ENCODE results near the gene RBP2.

Gene RBP2

DNA sequence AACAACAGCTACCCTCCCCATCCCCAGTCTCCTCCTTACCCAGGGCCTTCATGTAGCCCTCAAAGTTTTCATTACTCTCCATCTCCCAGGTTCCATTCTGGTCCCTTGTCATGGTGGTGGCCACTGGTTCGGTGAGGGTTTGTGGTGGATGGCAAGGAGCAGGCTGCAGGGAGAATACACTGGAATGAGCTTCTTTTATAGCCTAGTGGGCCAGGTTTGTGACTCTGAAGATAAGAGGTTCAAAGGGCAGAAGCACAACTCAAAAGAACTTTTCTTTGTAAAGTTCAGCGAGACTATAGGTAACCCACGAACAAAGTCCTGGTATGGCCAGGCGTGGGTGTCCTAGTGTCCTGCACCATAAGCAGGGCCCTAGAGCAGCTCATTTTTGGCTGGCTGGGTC lies at the start of gene RBP2:
TSS of gene RBP2 (minus strand) at position 169 of the 400 bp plus-strand sequence. CDS start at position 112, 57 bp downstream.
- TF ChIP-seq, protein P1, sequence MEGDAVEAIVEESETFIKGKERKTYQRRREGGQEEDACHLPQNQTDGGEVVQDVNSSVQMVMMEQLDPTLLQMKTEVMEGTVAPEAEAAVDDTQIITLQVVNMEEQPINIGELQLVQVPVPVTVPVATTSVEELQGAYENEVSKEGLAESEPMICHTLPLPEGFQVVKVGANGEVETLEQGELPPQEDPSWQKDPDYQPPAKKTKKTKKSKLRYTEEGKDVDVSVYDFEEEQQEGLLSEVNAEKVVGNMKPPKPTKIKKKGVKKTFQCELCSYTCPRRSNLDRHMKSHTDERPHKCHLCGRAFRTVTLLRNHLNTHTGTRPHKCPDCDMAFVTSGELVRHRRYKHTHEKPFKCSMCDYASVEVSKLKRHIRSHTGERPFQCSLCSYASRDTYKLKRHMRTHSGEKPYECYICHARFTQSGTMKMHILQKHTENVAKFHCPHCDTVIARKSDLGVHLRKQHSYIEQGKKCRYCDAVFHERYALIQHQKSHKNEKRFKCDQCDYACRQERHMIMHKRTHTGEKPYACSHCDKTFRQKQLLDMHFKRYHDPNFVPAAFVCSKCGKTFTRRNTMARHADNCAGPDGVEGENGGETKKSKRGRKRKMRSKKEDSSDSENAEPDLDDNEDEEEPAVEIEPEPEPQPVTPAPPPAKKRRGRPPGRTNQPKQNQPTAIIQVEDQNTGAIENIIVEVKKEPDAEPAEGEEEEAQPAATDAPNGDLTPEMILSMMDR (IDR thresholded peaks at IDR 0.05), result no peak
- no peak for DNase-seq
- peaks cover 4% of the 10 kb centered on the region for H3K9me3 Mint-ChIP-seq
- H3K27ac Mint-ChIP-seq, result peak within 1 kb of the TSS; percentile 12
- H3K4me3 Mint-ChIP-seq, result no peak within 1 kb of the TSS
- H3K4me1 Mint-ChIP-seq, result peaks cover 25% of the 10 kb centered on the region
- peaks cover 30% of the 10 kb centered on the region for H3K36me3 Mint-ChIP-seq (ENCODE audit: low read depth)
- H3K27me3 Mint-ChIP-seq (ENCODE audit: low read depth, poor library complexity), result no peaks in the 10 kb centered on the region

DNA sequence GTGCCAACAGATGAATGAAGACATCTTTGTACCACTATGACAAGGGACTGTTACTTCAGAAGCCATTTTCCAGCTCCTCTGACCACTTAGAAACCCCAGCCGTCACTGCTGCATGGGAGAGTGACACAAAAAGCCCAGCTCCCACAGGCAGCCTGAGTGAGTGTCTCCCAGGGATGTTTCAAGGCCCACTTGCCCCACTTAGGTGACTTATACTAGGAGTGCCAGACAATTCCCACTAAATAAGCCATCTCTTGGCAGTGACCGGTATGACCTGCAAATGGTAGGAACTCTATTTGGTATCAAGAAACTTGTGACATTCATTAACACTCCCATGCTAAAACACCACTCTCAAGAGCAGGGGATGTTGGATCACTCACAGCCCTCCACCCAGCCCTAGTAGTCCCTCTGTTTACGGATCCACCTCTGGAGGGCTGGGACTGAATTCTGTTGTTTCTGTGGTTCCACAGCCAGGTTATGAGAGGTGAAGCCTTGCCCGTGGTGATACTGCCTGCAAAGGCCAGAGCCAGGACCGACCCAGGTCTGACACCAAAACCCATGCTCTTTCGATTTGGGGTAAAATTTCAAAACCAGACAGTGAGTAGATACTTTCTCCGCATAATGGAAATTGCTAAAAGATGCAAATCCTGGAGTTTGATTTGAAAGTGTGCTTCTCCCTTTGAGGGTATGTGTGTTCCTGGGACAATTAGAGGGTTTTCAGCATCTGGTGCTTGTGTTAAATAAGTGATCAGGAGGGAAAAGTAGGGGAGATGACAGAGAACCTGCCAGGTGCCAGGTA lies 48.7 kb upstream of the RBP2 start:
- Mint-ChIP-seq H3K9me3 (no peaks in the 10 kb centered on the region), H3K27me3 (ENCODE audit: low read depth, poor library complexity) (peaks cover 4% of the 10 kb centered on the region), H3K27ac (no peak overlapping the region), H3K36me3 (ENCODE audit: low read depth) (peaks cover 66% of the 10 kb centered on the region), H3K4me1 (peaks cover 47% of the 10 kb centered on the region), H3K4me3 (no peak overlapping the region)
- no peak for DNase-seq
- TF ChIP-seq, protein P1 (IDR thresholded peaks at IDR 0.05), result no peak

DNA sequence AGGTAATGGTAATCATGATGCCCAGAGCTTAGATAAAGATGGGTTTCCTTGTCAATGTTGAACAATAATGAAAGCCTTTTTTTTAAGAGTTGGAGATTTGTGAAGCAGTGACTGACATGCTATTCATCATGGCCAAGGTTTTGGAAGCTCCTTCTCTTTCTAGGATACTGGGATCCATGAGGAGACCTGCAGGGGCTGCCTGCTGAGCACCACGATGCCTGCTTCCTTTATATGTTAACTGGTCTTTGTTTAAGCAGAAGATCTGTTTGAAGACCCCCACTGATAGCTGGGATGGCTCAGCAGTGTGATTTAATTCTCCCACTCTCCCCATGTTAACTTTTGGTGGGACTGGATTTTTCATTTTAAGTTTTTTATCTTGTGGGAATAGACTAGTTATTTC lies 47.4 kb upstream of the RBP2 start:
- no peaks in the 10 kb centered on the region for H3K9me3 Mint-ChIP-seq
- H3K36me3 Mint-ChIP-seq (ENCODE audit: low read depth), result peaks cover 61% of the 10 kb centered on the region
- peaks cover 43% of the 10 kb centered on the region for H3K4me1 Mint-ChIP-seq
- no peak overlapping the region for H3K27ac Mint-ChIP-seq
- no peak overlapping the region for H3K4me3 Mint-ChIP-seq
- TF ChIP-seq, protein P1 (IDR thresholded peaks at IDR 0.05), result no peak
- peaks cover 4% of the 10 kb centered on the region for H3K27me3 Mint-ChIP-seq (ENCODE audit: low read depth, poor library complexity)
- DNase-seq, result no peak

DNA sequence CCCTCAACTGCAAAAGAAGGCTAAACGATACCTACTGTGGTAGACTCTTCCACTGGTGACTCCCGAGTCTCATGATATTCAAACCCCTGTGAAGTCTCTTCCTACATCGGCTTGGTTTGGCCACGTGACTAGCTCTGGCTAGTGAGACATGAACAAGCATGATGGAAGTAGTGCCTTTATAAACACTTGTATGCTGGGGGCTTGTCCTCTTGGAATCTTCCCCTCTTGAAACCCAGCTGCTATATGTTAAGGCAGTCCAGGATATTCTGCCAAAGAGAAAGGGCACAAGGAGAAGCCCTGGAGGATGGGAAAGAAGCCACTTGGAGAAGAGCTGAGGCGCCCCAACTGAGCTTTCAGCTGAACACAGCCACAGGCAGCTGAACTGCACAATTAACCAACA lies 46.9 kb upstream of the RBP2 start:
- Mint-ChIP-seq H3K4me3 (no peak overlapping the region), H3K27ac (no peak overlapping the region), H3K4me1 (peaks cover 43% of the 10 kb centered on the region), H3K27me3 (ENCODE audit: low read depth, poor library complexity) (peaks cover 4% of the 10 kb centered on the region), H3K9me3 (no peaks in the 10 kb centered on the region), H3K36me3 (ENCODE audit: low read depth) (peaks cover 62% of the 10 kb centered on the region)
- no peak for DNase-seq
- TF ChIP-seq, protein P1 (IDR thresholded peaks at IDR 0.05), result no peak

DNA sequence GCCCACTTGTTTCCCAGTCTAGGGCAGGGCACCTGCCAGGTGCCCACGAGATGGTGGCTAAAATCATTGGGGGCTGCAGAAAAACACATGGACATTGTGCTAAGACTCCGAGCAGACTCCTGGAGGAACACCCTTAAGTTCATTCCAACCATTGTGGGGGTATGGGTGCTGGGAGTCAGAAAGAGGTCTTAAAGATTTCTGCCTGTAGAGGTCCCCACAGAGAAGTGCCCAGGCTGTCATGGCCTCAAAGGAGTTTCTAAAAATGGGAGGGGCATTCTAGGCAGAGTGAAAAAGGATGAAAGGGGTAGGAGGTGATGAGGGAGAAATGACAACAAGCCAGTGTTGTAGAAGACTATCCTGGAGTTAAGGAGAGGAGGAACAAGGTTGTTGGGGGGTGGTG lies 46.1 kb upstream of the RBP2 start:
- peaks cover 4% of the 10 kb centered on the region for H3K27me3 Mint-ChIP-seq (ENCODE audit: low read depth, poor library complexity)
- peaks cover 64% of the 10 kb centered on the region for H3K36me3 Mint-ChIP-seq (ENCODE audit: low read depth)
- H3K4me3 Mint-ChIP-seq, result no peak overlapping the region
- peaks cover 39% of the 10 kb centered on the region for H3K4me1 Mint-ChIP-seq
- H3K9me3 Mint-ChIP-seq, result no peaks in the 10 kb centered on the region
- DNase-seq, result no peak
- TF ChIP-seq, protein P1 (IDR thresholded peaks at IDR 0.05), result no peak
- H3K27ac Mint-ChIP-seq, result peak overlapping the region; percentile 34

DNA sequence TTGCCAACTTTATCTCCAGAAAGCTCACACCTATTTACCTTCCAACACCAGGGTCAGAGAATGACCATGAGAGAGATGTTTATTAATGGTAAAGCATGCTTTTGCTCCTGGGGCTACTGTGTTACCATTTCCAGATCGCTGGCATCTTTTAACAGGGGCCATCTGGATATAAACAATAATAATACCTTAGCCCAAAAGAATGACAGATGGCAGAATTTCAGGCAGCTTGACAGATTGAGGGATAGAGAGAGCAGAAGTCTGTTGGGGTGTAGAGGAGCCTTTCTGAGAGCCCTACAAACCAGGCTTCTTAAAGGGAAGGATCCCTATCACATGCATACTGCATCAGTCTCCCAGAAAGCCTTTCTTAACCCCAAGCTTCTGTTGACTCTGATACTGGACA lies 45.5 kb upstream of the RBP2 start:
- Mint-ChIP-seq H3K4me1 (peaks cover 33% of the 10 kb centered on the region), H3K36me3 (ENCODE audit: low read depth) (peaks cover 64% of the 10 kb centered on the region), H3K27ac (no peak overlapping the region), H3K4me3 (no peak overlapping the region), H3K9me3 (no peaks in the 10 kb centered on the region), H3K27me3 (ENCODE audit: low read depth, poor library complexity) (peaks cover 4% of the 10 kb centered on the region)
- TF ChIP-seq, protein P1 (IDR thresholded peaks at IDR 0.05), result no peak
- no peak for DNase-seq

Data from nephron progenitor cell (in vitro differentiated cells).